Astrocyte (in vitro differentiated cells and primary cell): ENCODE measurements around the gene TIRAP. TPM values are rescaled to one million over a fixed set of nuclear protein-coding genes. Genes with fewer than 3 reads are reported as not detected.

Experiments used
- DNase-seq: peaks from one replicate; pipeline ENCODE4 v3.0.0-alpha.2; 2010; ENCODE audit warnings: low read depth
- FAIRE-seq: peaks from 2 replicates; lab custom pipeline; 2011; peaks lifted over from hg19 to GRCh38; lab: Jason Lieb, UNC
- H2AFZ ChIP-seq: 2 replicates; pipeline ENCODE4 v1.6.0; 2012; ENCODE audit warnings: low read depth, low read length, inconsistent platforms
- H3K27ac ChIP-seq: 2 replicates; pipeline ENCODE4 v1.5.1; 2011; ENCODE audit warnings: low read depth, low read length, inconsistent platforms
- H3K27me3 ChIP-seq: 2 replicates; pipeline ENCODE4 v1.6.0; 2011; ENCODE audit warnings: low read length, inconsistent platforms; ENCODE audit not compliant: insufficient read depth
- H3K36me3 ChIP-seq: 2 replicates; pipeline ENCODE4 v1.5.1; 2011; ENCODE audit warnings: low read length, inconsistent platforms; ENCODE audit not compliant: insufficient read depth
- H3K4me1 ChIP-seq: 2 replicates; pipeline ENCODE4 v1.5.1; 2011; ENCODE audit warnings: low read length, inconsistent platforms; ENCODE audit not compliant: insufficient read depth
- H3K4me2 ChIP-seq: 2 replicates; pipeline ENCODE4 v1.6.0; 2012; ENCODE audit warnings: low read length, inconsistent platforms
- H3K4me3 ChIP-seq: 2 replicates; pipeline ENCODE4 v1.5.1; 2011; ENCODE audit warnings: low read depth, mild to moderate bottlenecking, low read length, inconsistent platforms; ENCODE audit not compliant: insufficient read depth
- H3K79me2 ChIP-seq: 2 replicates; pipeline ENCODE4 v1.6.0; 2012; ENCODE audit warnings: mild to moderate bottlenecking, low read length, inconsistent platforms; ENCODE audit not compliant: insufficient read depth
- H3K9ac ChIP-seq: 2 replicates; pipeline ENCODE4 v1.6.0; 2012; ENCODE audit warnings: mild to moderate bottlenecking, low read length, inconsistent platforms
- H3K9me3 ChIP-seq: 2 replicates; pipeline ENCODE4 v1.5.1; 2012; ENCODE audit warnings: low read depth, mild to moderate bottlenecking, low read length, inconsistent platforms; ENCODE audit not compliant: insufficient read depth
- H4K20me1 ChIP-seq: 2 replicates; pipeline ENCODE4 v1.6.0; 2012; ENCODE audit warnings: low read length, inconsistent platforms; ENCODE audit not compliant: insufficient read depth
- H3K27ac Mint-ChIP-seq: one replicate; pipeline ENCODE4 v1.8.0; 2021; ENCODE audit warnings: mild to moderate bottlenecking, mixed read lengths; ENCODE audit not compliant: unreplicated experiment
- H3K27me3 Mint-ChIP-seq: one replicate; pipeline ENCODE4 v1.8.0; 2021; ENCODE audit warnings: low read depth, mixed read lengths; ENCODE audit not compliant: unreplicated experiment
- H3K36me3 Mint-ChIP-seq: one replicate; pipeline ENCODE4 v1.8.0; 2021; ENCODE audit warnings: low read depth, mixed read lengths; ENCODE audit not compliant: unreplicated experiment
- H3K4me1 Mint-ChIP-seq: one replicate; pipeline ENCODE4 v1.8.0; 2021; ENCODE audit warnings: low read depth, mixed read lengths; ENCODE audit not compliant: unreplicated experiment
- H3K4me3 Mint-ChIP-seq: one replicate; pipeline ENCODE4 v1.8.0; 2021; ENCODE audit warnings: mild to moderate bottlenecking, moderate library complexity, mixed read lengths; ENCODE audit not compliant: unreplicated experiment
- H3K9me3 Mint-ChIP-seq: one replicate; pipeline ENCODE4 v1.8.0; 2021; ENCODE audit warnings: mild to moderate bottlenecking, mixed read lengths; ENCODE audit not compliant: unreplicated experiment
- CTCF ChIP-seq: IDR thresholded peaks from 2 replicates; pipeline ENCODE4 v1.5.1; 2011; ENCODE audit warnings: low read depth, mild to moderate bottlenecking, inconsistent platforms, low read length, moderate library complexity; ENCODE audit not compliant: insufficient read depth
- EZH2 ChIP-seq: IDR thresholded peaks from 2 replicates; pipeline ENCODE4 v1.6.1; 2012; ENCODE audit warnings: mild to moderate bottlenecking, low read length, inconsistent platforms; ENCODE audit not compliant: insufficient read depth
- total RNA-seq: library from RNA; stranded (reverse); gene quantifications from 2 replicates; pipeline ENCODE4 v1.2.1, GENCODE V29; 2021

TIRAP gene
- total RNA-seq, 1 donor from 2014 or later: 6.6 TPM

GRCh38 chr11:126336671-126337101 is 53.8 kb downstream of the TIRAP start:
- Histone ChIP-seq H3K4me2 (peak overlapping the region; percentile 14), H3K9me3 (no peaks in the 10 kb centered on the region), H3K79me2 (no peaks in the 10 kb centered on the region), H3K27ac (no peak overlapping the region), H4K20me1 (peaks cover 4% of the 10 kb centered on the region), H3K9ac (no peak overlapping the region), H3K27me3 (no peaks in the 10 kb centered on the region), H3K4me1 (peaks cover 29% of the 10 kb centered on the region), H2AFZ (no peak overlapping the region), H3K4me3 (no peak overlapping the region), H3K36me3 (no peaks in the 10 kb centered on the region)
- TF ChIP-seq CTCF (no peak), EZH2 (no peak)
- FAIRE-seq: no peak
- H3K27me3 Mint-ChIP-seq: no peaks in the 10 kb centered on the region
- H3K9me3 Mint-ChIP-seq: peaks cover 3% of the 10 kb centered on the region
- H3K4me1 Mint-ChIP-seq: peaks cover 51% of the 10 kb centered on the region
- peaks cover 6% of the 10 kb centered on the region for H3K36me3 Mint-ChIP-seq
- no peak overlapping the region for H3K4me3 Mint-ChIP-seq
- DNase-seq: no peak
- peak overlapping the region; percentile 59 for H3K27ac Mint-ChIP-seq

- Histone ChIP-seq H3K27me3 (no peaks in the 10 kb centered on the region), H3K4me1 (peaks cover 30% of the 10 kb centered on the region), H3K36me3 (no peaks in the 10 kb centered on the region), H4K20me1 (peaks cover 4% of the 10 kb centered on the region), H3K9me3 (no peaks in the 10 kb centered on the region), H3K4me2 (no peak overlapping the region), H3K27ac (no peak overlapping the region), H3K79me2 (no peaks in the 10 kb centered on the region), H3K4me3 (no peak overlapping the region), H3K9ac (no peak overlapping the region), H2AFZ (no peak overlapping the region)
- no peak overlapping the region for H3K4me3 Mint-ChIP-seq
- H3K27me3 Mint-ChIP-seq: no peaks in the 10 kb centered on the region
- H3K9me3 Mint-ChIP-seq: peaks cover 3% of the 10 kb centered on the region
- peaks cover 6% of the 10 kb centered on the region for H3K36me3 Mint-ChIP-seq
- H3K27ac Mint-ChIP-seq: no peak overlapping the region
- DNase-seq (no peak), FAIRE-seq (no peak)
- TF ChIP-seq CTCF: no peak
- TF ChIP-seq EZH2: no peak
- peaks cover 51% of the 10 kb centered on the region for H3K4me1 Mint-ChIP-seq
Observed at GRCh38 chr11:126337126-126337473, 54.2 kb downstream of the TIRAP start.

- Mint-ChIP-seq H3K4me3 (no peak overlapping the region), H3K27me3 (no peaks in the 10 kb centered on the region), H3K4me1 (peaks cover 50% of the 10 kb centered on the region), H3K9me3 (peaks cover 3% of the 10 kb centered on the region), H3K27ac (no peak overlapping the region), H3K36me3 (peaks cover 6% of the 10 kb centered on the region)
- H3K4me1 ChIP-seq: peaks cover 28% of the 10 kb centered on the region
- no peak overlapping the region for H3K9ac ChIP-seq
- no peaks in the 10 kb centered on the region for H3K36me3 ChIP-seq
- H3K79me2 ChIP-seq: no peaks in the 10 kb centered on the region
- H2AFZ ChIP-seq: no peak overlapping the region
- H4K20me1 ChIP-seq: peaks cover 1% of the 10 kb centered on the region
- no peaks in the 10 kb centered on the region for H3K27me3 ChIP-seq
- H3K4me3 ChIP-seq: no peak overlapping the region
- H3K27ac ChIP-seq: no peak overlapping the region
- no peak overlapping the region for H3K4me2 ChIP-seq
- DNase-seq (no peak), FAIRE-seq (no peak)
- H3K9me3 ChIP-seq: no peaks in the 10 kb centered on the region
- TF ChIP-seq CTCF: no peak
- TF ChIP-seq EZH2: no peak
Observed at GRCh38 chr11:126337474-126338241, 54.8 kb downstream of the TIRAP start.
